Fibroblast of mammary gland (primary cell): ENCODE data around the gene PLEKHA7.
"Not testable (repeated sequence)": the region's sequence is repeated elsewhere in the genome, so short reads cannot be mapped to it uniquely, and the experiment has no call there.

Source experiments
- DNase-seq: peaks from one replicate; pipeline ENCODE4 v3.0.0-alpha.2; 2010; ENCODE audit warnings: low read depth
- H3K4me3 ChIP-seq: 2 replicates; pipeline ENCODE4 v1.5.1; 2011; ENCODE audit warnings: low read depth, mild to moderate bottlenecking, low read length, moderate library complexity; ENCODE audit not compliant: control insufficient read depth
- CTCF ChIP-seq: conservative IDR thresholded peaks from 2 replicates; pipeline ENCODE4 v1.5.1; 2011; ENCODE audit warnings: low read depth, low read length, inconsistent platforms; ENCODE audit not compliant: control insufficient read depth, insufficient read depth

The PLEKHA7 gene

DNA sequence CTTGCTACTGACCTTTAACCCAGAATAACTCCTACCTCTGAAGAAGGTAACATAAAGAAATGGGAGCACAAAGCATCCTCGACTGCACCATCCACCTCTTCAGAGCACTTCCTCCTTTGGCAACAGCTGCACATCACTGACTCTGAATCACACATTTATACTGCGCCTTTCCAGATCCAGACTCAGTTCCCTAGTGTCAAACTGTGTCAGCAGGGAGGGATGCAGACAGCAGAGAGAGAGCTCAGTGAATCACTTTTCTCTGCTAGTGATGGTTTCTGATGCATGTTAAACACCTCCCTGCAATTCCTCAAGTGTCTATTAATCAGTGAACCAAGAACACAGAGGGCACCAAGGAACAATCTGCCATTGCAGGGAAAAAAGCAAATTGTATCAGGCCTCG, 118.9 kb downstream of the PLEKHA7 start:
- peak; percentile 32 for DNase-seq
- no peak overlapping the region for H3K4me3 ChIP-seq
- TF ChIP-seq CTCF = no peak

- H3K4me3 ChIP-seq = no peak overlapping the region
- DNase-seq = no peak
- no peak for TF ChIP-seq CTCF
Observed at GRCh38 chr11:16893456-16894066, 120.7 kb downstream of the PLEKHA7 start.

GRCh38 chr11:16891964-16892363, 122.2 kb downstream of the PLEKHA7 start:
- peak; percentile 80 for DNase-seq
- no peak for TF ChIP-seq CTCF
- H3K4me3 ChIP-seq = no peak overlapping the region

DNA sequence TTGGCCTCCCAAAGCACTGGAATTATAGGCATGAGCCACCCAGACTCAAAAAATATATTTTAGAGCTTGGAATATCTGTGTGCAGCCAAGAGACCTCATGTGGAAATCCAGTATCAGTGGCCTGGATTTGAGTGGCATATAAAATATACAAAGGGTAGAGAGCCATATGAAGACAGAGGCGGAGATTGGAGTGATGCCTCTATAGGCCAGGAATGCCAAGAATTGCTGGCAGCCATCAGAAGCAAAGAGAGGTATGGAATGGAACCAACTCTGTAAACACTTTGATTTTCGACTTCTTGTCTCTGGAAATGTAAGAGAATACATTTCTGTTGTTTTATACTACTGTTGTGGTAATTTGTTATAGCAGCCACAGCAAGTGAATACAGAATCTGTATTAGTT, 123.0 kb downstream of the PLEKHA7 start:
- no peak for DNase-seq
- H3K4me3 ChIP-seq = no peak overlapping the region
- no peak for TF ChIP-seq CTCF

DNA sequence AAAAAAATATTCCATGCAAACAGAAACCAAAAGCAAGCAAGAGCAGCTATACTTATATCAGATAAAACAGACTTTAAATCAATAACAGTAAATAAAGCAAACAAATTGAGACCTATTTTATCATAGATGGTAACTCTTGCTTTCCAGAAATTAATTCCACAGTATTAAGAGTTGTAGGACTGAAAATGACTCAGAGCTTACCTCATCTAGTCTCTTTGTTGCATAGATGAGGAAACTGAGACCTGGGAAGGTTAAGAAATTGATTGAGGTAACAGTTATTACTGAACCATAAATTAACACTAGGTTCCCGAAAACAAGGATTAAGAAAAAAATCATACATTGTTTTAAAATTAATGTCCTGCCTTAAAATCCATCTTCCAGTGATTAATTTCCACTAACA, 123.8 kb downstream of the PLEKHA7 start:
- TF ChIP-seq CTCF = no peak
- no peak overlapping the region for H3K4me3 ChIP-seq

GRCh38 chr11:16889905-16890304, 124.3 kb downstream of the PLEKHA7 start:
- no peak for TF ChIP-seq CTCF
- DNase-seq = no peak
- no peak overlapping the region for H3K4me3 ChIP-seq

More for the DNA sequence above, 123.8 kb downstream of the PLEKHA7 start:
- DNase-seq = no peak

DNA sequence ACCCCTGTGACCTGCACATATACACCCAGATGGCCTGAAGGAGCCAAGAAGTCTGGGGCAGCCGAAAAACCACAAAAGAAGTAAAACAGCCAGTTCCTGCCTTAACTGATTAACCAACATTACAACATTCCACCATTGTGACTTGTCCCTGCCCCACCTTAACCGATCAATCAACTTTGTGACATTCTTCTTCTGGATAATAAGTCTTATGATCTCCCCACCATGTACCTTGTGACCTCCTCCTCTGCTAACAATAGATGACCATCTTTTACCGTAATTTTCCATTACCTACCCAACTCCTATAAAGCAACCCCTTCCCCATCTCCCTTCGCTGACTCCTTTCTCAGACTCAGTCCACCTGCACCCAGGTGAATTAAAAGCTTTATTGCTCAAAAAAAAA, 125.2 kb downstream of the PLEKHA7 start:
- not testable (repeated sequence) for DNase-seq, H3K4me3 ChIP-seq

DNA sequence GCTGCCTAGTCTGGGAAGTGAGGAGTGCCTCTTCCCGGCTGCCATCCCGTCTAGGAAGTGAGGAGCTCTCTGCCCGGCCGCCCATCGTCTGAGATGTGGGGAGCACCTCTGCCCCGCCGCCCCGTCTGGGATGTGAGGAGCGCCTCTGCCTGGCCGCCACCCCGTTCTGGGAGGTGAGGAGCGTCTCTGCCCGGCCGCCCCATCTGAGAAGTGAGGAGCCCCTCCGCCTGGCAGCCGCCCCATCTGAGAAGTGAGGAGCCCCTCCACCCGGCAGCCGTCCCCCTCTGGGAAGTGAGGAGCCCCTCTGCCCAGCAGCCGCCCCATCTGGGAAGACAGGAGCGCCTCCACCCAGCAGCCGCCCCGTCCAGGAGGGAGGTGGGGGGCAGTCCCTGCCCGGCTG, 126.3 kb downstream of the PLEKHA7 start:
- H3K4me3 ChIP-seq, DNase-seq: not testable (repeated sequence)
